Measurements from ENCODE around the gene B4GALT2. TPM values are rescaled to one million over a fixed set of nuclear protein-coding genes. Genes with fewer than 3 reads are reported as not detected.
A peak's percentile ranks its signal among the peaks of the same experiment; 100 is the strongest.

The B4GALT2 gene
- total RNA-seq, 1 donor: 0.63 TPM

DNA sequence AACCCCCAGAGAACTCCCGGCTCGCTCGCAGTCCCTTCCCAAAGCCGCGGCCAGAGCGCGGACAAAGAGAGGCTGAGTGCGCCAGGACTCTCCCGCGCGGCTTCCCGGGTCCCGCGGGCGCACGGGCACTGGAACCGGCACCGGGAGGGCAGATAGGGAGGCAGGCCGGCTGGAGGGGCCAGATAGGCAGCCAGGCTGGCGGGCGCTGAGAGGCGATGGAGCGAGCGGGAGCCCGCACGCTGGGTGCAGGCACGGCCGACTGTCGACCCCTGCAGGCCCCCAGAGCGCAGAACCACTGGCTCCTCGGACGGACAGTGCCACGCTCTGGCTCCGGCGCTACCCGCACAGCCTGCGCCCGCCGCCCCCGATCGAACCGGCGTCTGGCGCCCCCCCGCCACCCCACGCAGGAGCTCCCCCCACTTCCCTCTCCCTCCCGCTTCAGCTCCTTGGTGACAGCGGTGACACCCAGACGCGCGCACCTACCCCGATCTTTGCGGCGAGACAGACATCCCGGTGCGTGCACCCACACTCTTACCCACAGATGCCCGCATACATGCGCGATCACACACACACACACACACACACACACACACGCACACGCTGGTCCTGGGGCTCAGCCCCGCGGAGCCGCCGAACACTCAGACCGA, 51.7 kb downstream of the B4GALT2 start:
- H3K4me3 ChIP-seq (ENCODE audit: low read length): peak overlapping the region; percentile 64
- peaks cover 8% of the 10 kb centered on the region for H3K4me1 ChIP-seq (ENCODE audit: insufficient read depth, low read length)
- no peaks in the 10 kb centered on the region for H3K9me3 ChIP-seq (ENCODE audit: low read depth, low read length)
- peaks cover 4% of the 10 kb centered on the region for H3K27me3 ChIP-seq (ENCODE audit: insufficient read depth, low read length)

DNA sequence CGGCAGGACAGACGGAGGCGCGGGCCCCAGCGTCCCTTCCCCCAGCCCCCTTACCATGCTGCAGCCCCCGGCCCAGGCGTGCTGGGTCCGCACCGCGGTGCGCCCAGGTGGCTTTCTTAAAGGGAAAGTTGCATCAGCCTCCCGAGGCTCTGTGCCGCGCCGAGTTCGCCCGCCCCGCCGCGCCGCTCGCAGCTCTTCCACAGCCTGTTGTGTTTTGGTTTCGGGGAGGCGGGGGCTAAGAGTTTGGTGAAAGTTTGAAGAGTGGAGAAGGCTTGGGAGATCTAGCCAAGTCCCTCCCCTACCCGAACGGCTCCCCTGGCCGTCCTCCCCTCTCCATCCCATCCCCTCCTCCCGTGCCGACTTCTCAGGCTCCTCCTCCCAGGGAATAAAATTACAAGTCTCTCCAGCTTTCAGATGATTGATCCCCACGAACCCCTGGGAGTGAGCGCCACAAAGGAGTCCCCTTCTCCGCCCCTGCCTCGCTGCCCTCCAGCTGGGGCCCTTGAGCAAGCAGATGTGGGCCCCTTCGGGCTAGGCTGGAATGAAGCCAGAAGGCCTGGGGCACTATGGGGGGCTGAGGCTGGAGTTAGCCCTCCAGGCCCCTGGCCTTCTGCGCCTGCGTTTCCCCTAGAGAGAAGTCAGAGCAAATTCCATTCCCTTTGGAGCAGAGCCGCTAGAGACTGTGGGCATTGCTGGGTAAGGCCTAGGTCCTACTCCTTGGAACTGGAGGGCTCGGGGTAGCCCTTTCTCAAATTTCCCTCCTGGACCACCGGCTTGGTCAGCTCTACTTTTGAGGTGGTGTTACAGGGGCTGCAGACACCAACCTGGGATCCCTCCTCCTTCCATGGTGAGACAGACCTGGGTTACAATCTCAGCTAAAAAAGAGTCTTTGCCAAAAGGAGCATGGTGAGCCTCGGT, 52.5 kb downstream of the B4GALT2 start, which contains the start of gene SLC6A9:
Gene SLC6A9 (minus strand): TSS at position 211 of the 918 bp plus-strand sequence. CDS start 7,185 bp downstream, outside the sequence.
- H3K27me3 ChIP-seq (ENCODE audit: insufficient read depth, low read length): peaks cover 4% of the 10 kb centered on the region

DNA sequence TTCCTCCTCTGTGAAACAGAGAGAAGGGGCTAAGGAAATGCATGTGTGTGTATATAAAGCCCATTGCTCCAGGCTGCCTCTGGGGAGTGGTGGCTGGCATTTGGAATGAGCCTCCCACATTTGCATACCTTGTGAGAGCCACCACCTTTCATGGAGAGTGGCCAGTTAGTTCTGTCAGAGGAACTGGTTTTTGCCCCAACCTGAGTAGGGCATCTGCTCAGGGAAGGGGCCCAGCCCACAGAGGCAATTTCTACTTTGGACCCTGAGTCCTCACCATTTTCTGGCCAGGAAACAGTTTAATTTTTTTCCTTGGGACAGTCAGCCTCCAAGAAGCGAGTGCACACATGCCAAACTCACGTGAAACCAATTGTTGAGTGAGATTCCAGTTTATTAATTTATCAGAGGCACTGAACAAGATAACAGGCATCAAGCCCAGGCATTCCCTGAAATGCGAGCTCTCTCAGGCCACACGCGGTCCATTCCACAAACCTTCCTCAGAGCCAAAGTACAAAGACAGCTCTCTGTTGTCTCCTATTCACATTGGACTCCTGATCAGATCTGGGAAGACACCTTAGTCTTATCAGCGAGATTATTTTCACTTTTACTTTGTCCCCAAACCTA, 53.3 kb downstream of the B4GALT2 start:
- Histone ChIP-seq H3K4me1 (ENCODE audit: insufficient read depth, low read length) (peaks cover 8% of the 10 kb centered on the region), H3K4me3 (ENCODE audit: low read length) (no peak overlapping the region), H3K27me3 (ENCODE audit: insufficient read depth, low read length) (peaks cover 4% of the 10 kb centered on the region), H3K9me3 (ENCODE audit: low read depth, low read length) (no peaks in the 10 kb centered on the region)

More for the DNA sequence above, 52.5 kb downstream of the B4GALT2 start, which contains the start of gene SLC6A9:
- Histone ChIP-seq H3K4me3 (ENCODE audit: low read length) (peak within 1 kb of the TSS; percentile 64), H3K4me1 (ENCODE audit: insufficient read depth, low read length) (peaks cover 8% of the 10 kb centered on the region), H3K9me3 (ENCODE audit: low read depth, low read length) (no peaks in the 10 kb centered on the region)

DNA sequence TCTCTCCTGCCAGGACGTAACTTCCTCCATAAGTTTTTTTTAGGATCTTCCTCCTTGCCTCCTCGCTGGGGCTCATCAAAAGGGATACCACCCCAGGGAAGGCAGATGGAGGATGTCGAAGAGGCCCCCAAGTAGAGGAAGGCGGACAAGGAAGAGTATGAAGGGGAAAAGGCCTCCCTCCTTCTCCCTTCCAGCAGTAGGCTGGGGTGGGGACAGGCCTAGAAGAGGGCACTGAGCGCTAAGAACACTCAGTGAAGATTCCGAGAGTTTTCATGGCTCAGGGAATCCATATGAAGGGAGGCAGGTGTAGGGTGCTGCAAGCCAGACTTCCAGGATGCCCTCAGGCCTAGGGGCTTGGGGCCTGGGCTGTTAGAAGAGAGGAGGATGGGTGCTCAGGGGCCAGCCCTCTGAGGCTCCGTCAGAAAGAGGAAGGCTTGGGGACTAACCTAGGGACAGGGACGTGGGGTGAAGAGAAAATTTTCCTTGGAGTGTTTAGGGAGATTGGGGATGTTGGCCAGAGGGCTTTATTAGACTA, 54.1 kb downstream of the B4GALT2 start:
- H3K4me3 ChIP-seq (ENCODE audit: low read length): no peak overlapping the region
- peaks cover 8% of the 10 kb centered on the region for H3K4me1 ChIP-seq (ENCODE audit: insufficient read depth, low read length)
- peaks cover 4% of the 10 kb centered on the region for H3K27me3 ChIP-seq (ENCODE audit: insufficient read depth, low read length)
- H3K9me3 ChIP-seq (ENCODE audit: low read depth, low read length): no peaks in the 10 kb centered on the region

DNA sequence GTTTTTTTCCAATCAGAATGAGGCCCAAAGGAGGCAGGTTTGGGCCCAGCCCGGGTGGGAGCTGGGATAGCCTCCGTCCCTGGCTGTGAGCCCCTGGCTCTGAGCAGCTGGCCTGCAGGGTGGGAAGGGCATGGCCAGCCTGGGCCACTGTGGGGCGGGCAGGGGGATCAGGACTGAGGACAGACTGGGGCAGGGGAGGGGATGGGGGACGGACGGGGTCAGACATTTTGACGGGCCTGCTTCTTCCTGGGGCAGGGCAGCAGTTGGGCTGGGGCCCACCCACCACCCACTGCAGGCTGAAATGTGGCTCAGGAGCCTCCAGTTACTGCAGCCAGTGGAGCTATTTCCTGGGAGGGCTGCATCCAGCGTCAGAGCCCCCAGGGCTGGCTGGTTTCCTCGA, 54.7 kb downstream of the B4GALT2 start:
- Histone ChIP-seq H3K4me3 (ENCODE audit: low read length) (no peak overlapping the region), H3K4me1 (ENCODE audit: insufficient read depth, low read length) (peaks cover 8% of the 10 kb centered on the region), H3K27me3 (ENCODE audit: insufficient read depth, low read length) (peaks cover 4% of the 10 kb centered on the region), H3K9me3 (ENCODE audit: low read depth, low read length) (no peaks in the 10 kb centered on the region)

DNA sequence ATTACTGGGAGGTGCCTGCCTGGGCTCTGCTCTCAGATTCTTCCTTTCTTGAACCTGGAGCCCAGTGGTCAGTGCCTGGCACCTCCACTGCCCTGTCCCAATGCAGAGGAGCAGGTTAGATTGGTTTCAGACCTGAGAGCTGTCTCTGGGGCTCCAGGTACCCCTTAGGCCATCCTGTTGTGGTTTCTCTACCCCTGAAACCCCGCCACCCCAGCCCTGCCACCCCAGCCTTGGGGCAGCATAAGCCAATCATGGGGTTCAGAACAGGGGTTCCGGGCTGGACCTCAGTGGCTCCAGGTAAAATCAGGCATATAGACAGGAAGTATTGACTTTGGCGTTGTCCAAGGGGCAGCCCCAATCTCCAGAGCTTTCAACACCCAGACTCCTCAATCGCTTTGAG, 55.4 kb downstream of the B4GALT2 start:
- Histone ChIP-seq H3K27me3 (ENCODE audit: insufficient read depth, low read length) (peaks cover 4% of the 10 kb centered on the region), H3K4me3 (ENCODE audit: low read length) (no peak overlapping the region), H3K9me3 (ENCODE audit: low read depth, low read length) (no peaks in the 10 kb centered on the region), H3K4me1 (ENCODE audit: insufficient read depth, low read length) (peaks cover 3% of the 10 kb centered on the region)

DNA sequence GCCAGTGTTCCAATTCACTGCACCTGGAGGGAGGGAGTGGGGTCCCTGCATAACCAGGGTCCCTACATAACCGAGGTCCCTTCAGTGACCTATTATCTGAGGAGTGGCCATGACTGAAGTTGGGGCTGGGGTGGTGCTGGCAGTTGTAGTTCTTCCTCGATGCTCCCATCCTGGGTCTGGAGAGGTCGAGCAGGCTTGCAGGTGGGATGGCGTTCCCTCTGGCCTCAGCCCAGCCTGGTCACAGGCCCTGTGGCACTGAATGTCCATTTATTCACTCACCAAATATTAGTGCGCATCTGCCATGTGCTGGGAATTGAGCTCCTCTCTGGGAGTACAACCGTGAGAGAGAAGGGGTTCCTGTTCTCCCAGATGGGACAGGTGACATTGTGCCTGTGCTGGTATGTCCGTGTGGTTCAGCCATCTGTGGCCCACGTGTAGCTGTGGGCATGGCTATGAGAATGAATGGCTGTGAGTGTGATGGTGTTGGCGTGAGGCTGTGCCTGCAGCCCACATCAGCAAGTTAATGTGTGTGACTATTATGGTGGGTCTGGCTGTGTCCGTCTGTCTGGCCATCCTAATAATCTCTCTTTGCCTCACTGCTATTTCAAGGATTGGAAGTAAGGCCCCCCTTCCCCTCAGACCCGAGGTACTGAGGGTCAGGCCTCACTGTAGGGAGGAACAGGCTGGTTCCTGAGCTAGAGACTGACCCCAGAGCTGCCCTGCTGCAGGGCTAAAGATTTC, 56.1 kb downstream of the B4GALT2 start:
- Histone ChIP-seq H3K4me1 (ENCODE audit: insufficient read depth, low read length) (no peaks in the 10 kb centered on the region), H3K27me3 (ENCODE audit: insufficient read depth, low read length) (peaks cover 4% of the 10 kb centered on the region), H3K4me3 (ENCODE audit: low read length) (no peak overlapping the region), H3K9me3 (ENCODE audit: low read depth, low read length) (no peaks in the 10 kb centered on the region)

DNA sequence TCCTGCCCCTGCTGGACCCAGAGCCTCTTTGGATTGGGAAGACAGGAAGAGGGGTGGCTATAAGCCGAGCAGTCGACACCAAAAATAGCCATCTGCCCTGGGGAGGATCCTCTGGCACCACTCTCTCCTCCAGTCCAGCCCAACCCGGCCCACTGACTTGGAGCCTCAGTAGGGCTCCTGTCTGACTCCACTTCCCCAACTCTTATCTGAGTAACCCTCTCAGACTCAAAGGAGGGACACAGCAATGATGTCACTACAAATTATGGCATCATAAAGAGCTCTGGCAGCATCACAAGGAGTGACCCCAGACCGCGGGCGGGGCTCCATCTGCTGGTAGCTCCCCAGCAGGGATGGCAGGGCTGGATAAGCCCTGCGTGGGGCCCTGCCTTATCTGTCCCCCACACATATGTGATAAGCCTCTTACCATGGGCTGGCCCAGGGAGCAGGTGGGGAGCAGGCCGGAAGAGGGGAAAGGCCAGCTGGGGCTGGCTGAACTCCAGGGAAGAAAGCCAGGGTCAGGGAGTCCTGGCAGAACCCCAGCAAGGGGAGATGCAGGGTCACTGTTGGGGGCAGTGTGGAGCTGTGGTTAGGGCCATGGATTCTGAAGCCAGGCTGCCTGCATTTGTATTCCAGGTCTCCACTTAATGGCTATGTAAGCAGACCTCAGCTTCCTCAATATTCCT, 56.9 kb downstream of the B4GALT2 start:
- no peak overlapping the region for H3K4me3 ChIP-seq (ENCODE audit: low read length)
- peaks cover 4% of the 10 kb centered on the region for H3K27me3 ChIP-seq (ENCODE audit: insufficient read depth, low read length)

DNA sequence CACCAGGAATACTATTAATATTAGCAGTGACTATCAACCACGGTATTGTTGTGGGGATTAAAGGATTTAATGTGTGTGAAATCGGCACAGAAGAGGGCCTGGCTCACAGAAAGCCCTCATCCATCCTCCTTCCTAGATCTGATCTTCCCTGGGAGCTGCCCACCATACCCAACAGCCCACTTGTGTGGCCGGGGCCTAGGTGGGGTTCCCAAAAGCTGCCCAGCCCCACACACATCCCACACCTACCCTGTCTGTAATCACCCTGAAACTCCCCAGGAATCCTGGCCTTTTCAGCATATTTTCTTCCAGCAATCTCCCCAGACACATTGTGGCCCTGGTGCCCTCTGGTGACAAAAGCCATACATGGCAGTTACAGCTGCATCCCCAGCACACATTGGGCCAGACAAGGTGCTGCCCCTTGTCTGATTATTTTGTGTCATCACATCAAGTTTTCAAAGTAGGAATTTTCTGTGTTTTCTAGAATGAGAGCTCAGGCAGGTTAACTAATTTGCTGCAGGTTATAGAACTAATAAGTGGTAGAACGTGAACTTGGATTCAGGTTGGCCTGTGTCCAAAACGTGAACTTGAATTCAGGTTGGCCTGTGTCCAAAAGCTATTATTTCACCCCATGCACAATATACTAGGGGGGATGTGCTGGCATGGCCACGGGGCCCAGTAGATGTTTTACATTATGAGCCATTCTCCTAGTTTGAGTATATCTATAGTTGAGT, 57.6 kb downstream of the B4GALT2 start:
- H3K4me1 ChIP-seq (ENCODE audit: insufficient read depth, low read length): no peaks in the 10 kb centered on the region

More for the DNA sequence above, 56.9 kb downstream of the B4GALT2 start:
- Histone ChIP-seq H3K9me3 (ENCODE audit: low read depth, low read length) (no peaks in the 10 kb centered on the region), H3K4me1 (ENCODE audit: insufficient read depth, low read length) (no peaks in the 10 kb centered on the region)

DNA sequence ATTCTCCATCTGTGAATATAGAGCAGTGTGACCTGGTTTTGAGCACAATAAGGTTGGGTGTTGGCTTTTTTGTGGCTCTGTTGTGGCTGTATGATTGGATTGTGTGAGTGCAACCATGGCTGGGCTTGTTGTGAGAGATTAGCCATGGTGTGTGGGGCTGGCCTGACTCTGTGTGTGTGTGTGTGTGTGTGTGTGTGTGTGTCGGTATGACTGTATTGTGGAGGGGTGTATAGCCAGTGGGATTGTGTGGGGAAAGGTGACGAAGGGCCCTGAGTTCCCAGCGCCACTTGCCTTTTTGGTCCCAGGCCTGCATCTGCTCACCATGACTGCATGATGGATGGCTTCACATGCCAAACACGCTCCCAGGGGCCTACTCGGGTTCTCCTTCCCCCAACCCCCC, 58.1 kb downstream of the B4GALT2 start:
- H3K4me3 ChIP-seq (ENCODE audit: low read length): no peak overlapping the region
- no peaks in the 10 kb centered on the region for H3K27me3 ChIP-seq (ENCODE audit: insufficient read depth, low read length)
- no peaks in the 10 kb centered on the region for H3K4me1 ChIP-seq (ENCODE audit: insufficient read depth, low read length)
- no peaks in the 10 kb centered on the region for H3K9me3 ChIP-seq (ENCODE audit: low read depth, low read length)

More for the DNA sequence above, 57.6 kb downstream of the B4GALT2 start:
- Histone ChIP-seq H3K27me3 (ENCODE audit: insufficient read depth, low read length) (peaks cover 3% of the 10 kb centered on the region), H3K4me3 (ENCODE audit: low read length) (no peak overlapping the region), H3K9me3 (ENCODE audit: low read depth, low read length) (no peaks in the 10 kb centered on the region)

DNA sequence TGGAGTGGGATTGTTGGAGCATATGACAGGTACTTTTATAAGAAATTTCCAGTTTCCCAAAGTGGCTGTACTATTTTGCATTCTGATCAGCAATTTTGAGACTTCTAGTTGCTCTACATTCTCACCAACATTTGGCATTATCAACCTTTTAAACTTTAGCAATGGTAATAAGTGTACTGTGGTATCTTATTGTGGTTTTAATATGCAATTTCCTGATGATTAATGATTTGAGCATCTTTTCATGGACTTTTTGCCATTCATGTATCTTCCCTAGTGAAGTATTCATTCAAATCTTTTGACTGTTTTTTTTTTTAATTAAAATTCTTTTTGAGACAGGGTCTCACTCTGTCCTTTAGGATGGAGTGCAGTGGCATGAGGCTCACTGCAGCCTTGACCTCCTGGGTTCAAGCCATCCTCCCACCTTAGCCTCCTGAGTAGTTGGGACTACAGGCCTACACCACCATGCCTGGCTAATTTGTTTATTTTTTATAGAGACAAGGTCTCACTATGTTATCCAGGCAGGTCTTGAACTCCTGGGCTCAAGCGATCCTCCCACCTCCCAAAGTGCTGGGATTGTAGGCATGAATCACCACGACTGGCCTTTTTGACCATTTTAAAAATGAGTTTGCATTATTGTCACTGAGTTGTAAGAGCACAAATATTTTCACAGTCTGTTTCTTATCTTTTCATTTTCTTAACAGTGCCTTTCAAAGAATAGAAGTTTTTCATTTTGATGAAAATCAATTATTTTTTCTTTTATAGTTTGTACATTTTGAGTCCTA, 60.1 kb downstream of the B4GALT2 start:
- Histone ChIP-seq H3K4me1 (ENCODE audit: insufficient read depth, low read length) (no peaks in the 10 kb centered on the region), H3K4me3 (ENCODE audit: low read length) (no peak overlapping the region), H3K27me3 (ENCODE audit: insufficient read depth, low read length) (no peaks in the 10 kb centered on the region), H3K9me3 (ENCODE audit: low read depth, low read length) (no peaks in the 10 kb centered on the region)

DNA sequence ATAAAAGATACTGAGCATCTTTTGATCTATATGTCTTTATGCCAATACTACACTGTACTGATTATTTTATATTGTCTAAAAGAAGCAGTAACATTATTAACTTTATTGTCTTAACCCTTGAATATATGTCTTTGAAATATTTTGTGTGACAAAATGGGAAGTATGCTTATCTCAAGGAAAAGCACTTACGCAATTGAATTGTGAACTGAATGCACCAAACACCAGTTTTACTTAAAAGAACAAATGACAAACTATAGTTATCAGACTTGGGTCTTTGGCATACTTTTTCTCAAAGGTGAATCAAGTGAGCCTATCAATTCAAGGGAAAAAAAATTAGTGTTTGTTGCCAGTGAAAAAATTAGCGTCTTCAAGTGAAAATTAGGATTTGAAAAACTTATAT, 61.4 kb downstream of the B4GALT2 start:
- H3K27me3 ChIP-seq (ENCODE audit: insufficient read depth, low read length): no peaks in the 10 kb centered on the region
- no peak overlapping the region for H3K4me3 ChIP-seq (ENCODE audit: low read length)
- H3K9me3 ChIP-seq (ENCODE audit: low read depth, low read length): no peaks in the 10 kb centered on the region
- no peaks in the 10 kb centered on the region for H3K4me1 ChIP-seq (ENCODE audit: insufficient read depth, low read length)
